ENCODE data around the gene LAGE3. TPM values are rescaled to one million over a fixed set of nuclear protein-coding genes. Genes with fewer than 3 reads are reported as not detected.

LAGE3 gene
- total and polyA plus RNA-seq, 10 of the 15 experiments (the other 5 are each of a cell fraction or from before 2014, with no cell fraction given) = 5.3 to 63.7 (median 19.7) TPM

- in situ Hi-C loops (cut with MboI) (no loop called here), intact Hi-C loops (cut with micrococcal nuclease; ENCODE audit: unreplicated experiment) (no loop called here)
- peaks cover 0 to 2% of the 10 kb centered on the region in 2 experiments; a peak in 2 of 4 replicates for H3K36me3 ChIP-seq (ENCODE audit: control insufficient read depth in 2 of 2, insufficient read depth in 2 of 2, low read length in 1 of 2)
- CTCF ChIA-PET = no interaction called here
- no peak overlapping the region for H3K27ac ChIP-seq (ENCODE audit: control insufficient read depth, insufficient read depth)
- WGBS (ENCODE audit: insufficient coverage, insufficient replicate concordance, low lambda C conversion rate, missing lambda C conversion rate) = 91% methylated on average over 18 of the region's 32 CpGs
- DNase-seq (ENCODE audit: low read depth, low spot score) = no peak
- H3K9me3 ChIP-seq (replicated peaks; ENCODE audit: control insufficient read depth, insufficient read depth, low read length) = no peaks in the 10 kb centered on the region; the same call in 2 of the 3 replicates
- RAD21 ChIA-PET (ENCODE audit: unreplicated experiment) = no interaction called here
- TF ChIP-seq CBX5 (IDR thresholded peaks at IDR 0.05; ENCODE audit: low read depth) (no peak), TCF3 (IDR thresholded peaks at IDR 0.05; ENCODE audit: borderline replicate concordance, insufficient read depth, low read depth, low read length) (no peak), NFYA (IDR thresholded peaks at IDR 0.05; ENCODE audit: borderline replicate concordance, low read depth, low read length) (no peak), E2F4 (IDR thresholded peaks at IDR 0.05; ENCODE audit: low read depth, low read length) (no peak), ZNF384 (IDR thresholded peaks at IDR 0.05; ENCODE audit: borderline replicate concordance, low read depth, low read length) (no peak), MEF2B (IDR thresholded peaks at IDR 0.05; ENCODE audit: partially characterized antibody, poor library complexity, severe bottlenecking) (no peak), TBL1XR1 (IDR thresholded peaks at IDR 0.05; ENCODE audit: low read depth, low read length) (no peak), RCOR1 (conservative IDR thresholded peaks at IDR 0.05; ENCODE audit: low read depth, low read length) (no peak), KDM1A (IDR thresholded peaks at IDR 0.05; ENCODE audit: borderline replicate concordance) (no peak)
- TF ChIP-seq, protein P1, sequence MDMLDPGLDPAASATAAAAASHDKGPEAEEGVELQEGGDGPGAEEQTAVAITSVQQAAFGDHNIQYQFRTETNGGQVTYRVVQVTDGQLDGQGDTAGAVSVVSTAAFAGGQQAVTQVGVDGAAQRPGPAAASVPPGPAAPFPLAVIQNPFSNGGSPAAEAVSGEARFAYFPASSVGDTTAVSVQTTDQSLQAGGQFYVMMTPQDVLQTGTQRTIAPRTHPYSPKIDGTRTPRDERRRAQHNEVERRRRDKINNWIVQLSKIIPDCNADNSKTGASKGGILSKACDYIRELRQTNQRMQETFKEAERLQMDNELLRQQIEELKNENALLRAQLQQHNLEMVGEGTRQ (IDR thresholded peaks at IDR 0.05; ENCODE audit: borderline replicate concordance, low read depth, low read length) = no peak
- SMC1A ChIA-PET (ENCODE audit: uncharacterized antibody, unreplicated experiment) = no interaction called here
- H4K20me1 ChIP-seq (ENCODE audit: control insufficient read depth, insufficient read depth) = no peaks in the 10 kb centered on the region
- no peaks in the 10 kb centered on the region for H3K4me1 ChIP-seq (ENCODE audit: control insufficient read depth, insufficient read depth, low read length)
- no peak overlapping the region for H3K9ac ChIP-seq (ENCODE audit: control insufficient read depth, insufficient read depth, low read length)
- no peak for FAIRE-seq
- no peaks in the 10 kb centered on the region for H3K27me3 ChIP-seq (replicated peaks in 1 of 2; ENCODE audit: control insufficient read depth in 2 of 2, insufficient read depth in 2 of 2, low read length in 1 of 2)
- no peak for ATAC-seq
- no peaks in the 10 kb centered on the region for H3K79me2 ChIP-seq (ENCODE audit: control insufficient read depth, insufficient read depth, low read length)
- H3K4me3 ChIP-seq = no peak overlapping the region
- no peak overlapping the region for H2AFZ ChIP-seq (ENCODE audit: control insufficient read depth, low read depth, low read length)
- BruUV-seq (replicated peaks) = no TSS peak
- no peak overlapping the region for H3K4me2 ChIP-seq (ENCODE audit: control insufficient read depth, insufficient read depth)
- POLR2A ChIA-PET = no interaction called here
These were observed 13.0 kb downstream of the LAGE3 start for GRCh38 chrX:154466036-154466435.

All from GM12878 (cell line).